ENCODE data around the gene BOD1. TPM values are rescaled to one million over a fixed set of nuclear protein-coding genes. Genes with fewer than 3 reads are reported as not detected.

The BOD1 gene
- total and polyA plus RNA-seq, 9 of the 15 experiments (the other 6 are each of a cell fraction or from before 2014, with no cell fraction given): 10.1 to 31.6 (median 22.6) TPM

DNA sequence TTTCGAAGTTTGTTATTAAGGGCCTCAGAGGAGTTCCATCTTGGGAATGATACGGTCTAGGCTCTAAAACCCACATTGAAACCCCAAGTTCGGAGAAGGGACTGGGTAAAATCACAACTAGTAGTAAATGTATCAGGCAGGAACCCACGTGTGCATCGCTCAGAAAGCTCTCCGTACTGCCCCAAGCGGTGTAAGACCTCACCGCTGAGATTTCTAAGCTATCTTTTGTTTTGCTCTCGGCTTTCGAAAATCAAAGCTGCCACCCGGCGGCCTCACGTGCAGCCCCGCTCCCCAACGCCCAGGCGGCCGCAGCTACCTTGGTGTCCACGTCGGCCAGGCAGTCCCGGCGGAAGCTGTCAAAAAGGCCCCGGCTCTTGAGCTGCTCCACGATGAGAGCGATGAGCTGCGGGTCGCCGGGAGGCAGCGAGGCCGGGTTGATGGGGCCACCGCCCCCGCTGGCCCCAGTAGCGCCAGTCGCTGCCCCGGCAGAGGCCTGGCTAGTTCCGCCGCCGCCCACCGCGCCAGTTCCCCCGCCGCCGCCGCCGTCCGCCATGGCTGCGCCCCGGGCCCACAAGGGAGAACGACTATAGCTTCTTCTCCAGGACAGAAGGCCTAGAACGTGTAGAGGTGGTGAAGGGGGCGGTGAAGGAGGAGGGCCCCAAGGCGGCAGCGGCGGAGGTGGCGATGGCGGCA lies 420 bp downstream of the BOD1 start (continued):
- TF ChIP-seq GTF2B (IDR thresholded peaks at IDR 0.05; ENCODE audit: extremely low read depth, insufficient read length): no peak
- TF ChIP-seq, protein P1, sequence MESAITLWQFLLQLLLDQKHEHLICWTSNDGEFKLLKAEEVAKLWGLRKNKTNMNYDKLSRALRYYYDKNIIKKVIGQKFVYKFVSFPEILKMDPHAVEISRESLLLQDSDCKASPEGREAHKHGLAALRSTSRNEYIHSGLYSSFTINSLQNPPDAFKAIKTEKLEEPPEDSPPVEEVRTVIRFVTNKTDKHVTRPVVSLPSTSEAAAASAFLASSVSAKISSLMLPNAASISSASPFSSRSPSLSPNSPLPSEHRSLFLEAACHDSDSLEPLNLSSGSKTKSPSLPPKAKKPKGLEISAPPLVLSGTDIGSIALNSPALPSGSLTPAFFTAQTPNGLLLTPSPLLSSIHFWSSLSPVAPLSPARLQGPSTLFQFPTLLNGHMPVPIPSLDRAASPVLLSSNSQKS (CRISPR knock-in tag; IDR thresholded peaks at IDR 0.05): no peak
- no peak for TF ChIP-seq PBX2 (CRISPR knock-in tag; IDR thresholded peaks at IDR 0.05; ENCODE audit: low read depth)
- TF ChIP-seq PBX2 (tag; conservative IDR thresholded peaks at IDR 0.05; ENCODE audit: low read depth): no peak
- TF ChIP-seq ZNF354B (CRISPR knock-in tag; IDR thresholded peaks at IDR 0.05): no peak
- TF ChIP-seq, protein P2, sequence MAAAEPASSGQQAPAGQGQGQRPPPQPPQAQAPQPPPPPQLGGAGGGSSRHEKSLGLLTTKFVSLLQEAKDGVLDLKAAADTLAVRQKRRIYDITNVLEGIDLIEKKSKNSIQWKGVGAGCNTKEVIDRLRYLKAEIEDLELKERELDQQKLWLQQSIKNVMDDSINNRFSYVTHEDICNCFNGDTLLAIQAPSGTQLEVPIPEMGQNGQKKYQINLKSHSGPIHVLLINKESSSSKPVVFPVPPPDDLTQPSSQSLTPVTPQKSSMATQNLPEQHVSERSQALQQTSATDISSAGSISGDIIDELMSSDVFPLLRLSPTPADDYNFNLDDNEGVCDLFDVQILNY (CRISPR knock-in tag; IDR thresholded peaks at IDR 0.05): no peak
- TF ChIP-seq CHCHD3 (CRISPR knock-in tag; IDR thresholded peaks at IDR 0.05): no peak
- TF ChIP-seq HMGN3 (IDR thresholded peaks at IDR 0.05; ENCODE audit: borderline replicate concordance, extremely low read depth, insufficient read length, low read depth, low read length): peak; percentile 48
- TF ChIP-seq NCOA1 (IDR thresholded peaks at IDR 0.05; ENCODE audit: low read depth): no peak
- TF ChIP-seq DPF2 (IDR thresholded peaks at IDR 0.05): no peak
- TF ChIP-seq ZBTB11 (CRISPR knock-in tag; IDR thresholded peaks at IDR 0.05): no peak
- no peak for TF ChIP-seq TCF3 (CRISPR knock-in tag; IDR thresholded peaks at IDR 0.05)
- TF ChIP-seq, protein P3, sequence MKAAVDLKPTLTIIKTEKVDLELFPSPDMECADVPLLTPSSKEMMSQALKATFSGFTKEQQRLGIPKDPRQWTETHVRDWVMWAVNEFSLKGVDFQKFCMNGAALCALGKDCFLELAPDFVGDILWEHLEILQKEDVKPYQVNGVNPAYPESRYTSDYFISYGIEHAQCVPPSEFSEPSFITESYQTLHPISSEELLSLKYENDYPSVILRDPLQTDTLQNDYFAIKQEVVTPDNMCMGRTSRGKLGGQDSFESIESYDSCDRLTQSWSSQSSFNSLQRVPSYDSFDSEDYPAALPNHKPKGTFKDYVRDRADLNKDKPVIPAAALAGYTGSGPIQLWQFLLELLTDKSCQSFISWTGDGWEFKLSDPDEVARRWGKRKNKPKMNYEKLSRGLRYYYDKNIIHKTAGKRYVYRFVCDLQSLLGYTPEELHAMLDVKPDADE (conservative IDR thresholded peaks at IDR 0.05; ENCODE audit: control insufficient read depth, low read depth, low read length): no peak
- TF ChIP-seq JUNB (CRISPR knock-in tag; conservative IDR thresholded peaks at IDR 0.05): no peak
- TF ChIP-seq TRIM28 (IDR thresholded peaks at IDR 0.05): no peak
- no peak for TF ChIP-seq NFIC (IDR thresholded peaks at IDR 0.05)
- no peak for TF ChIP-seq MEF2D (tag; conservative IDR thresholded peaks at IDR 0.05; ENCODE audit: low read depth)
- TF ChIP-seq NR3C1 (CRISPR knock-in tag; IDR thresholded peaks at IDR 0.05): no peak
- TF ChIP-seq ATF7 (IDR thresholded peaks at IDR 0.05): no peak

Data from K562 (cell line).